H4 (cell line): ENCODE measurements around the gene ARL14EPL. TPM values are rescaled to one million over a fixed set of nuclear protein-coding genes. Genes with fewer than 3 reads are reported as not detected.
A peak's percentile ranks its signal among the peaks of the same experiment; 100 is the strongest.
"Not testable (repeated sequence)": the region's sequence is repeated elsewhere in the genome, so short reads cannot be mapped to it uniquely, and the experiment has no call there.

ENCODE experiments used
- DNase-seq: peaks from one replicate; pipeline ENCODE4 v3.0.0-alpha.2; 2015; ENCODE audit warnings: low spot score
- total RNA-seq: library from RNA; depleted of rRNA; stranded (reverse); fragments of >200 nt; shearing (Covaris generic); gene quantifications from 2 replicates; pipeline ENCODE4 v1.2.3, GENCODE V29; 2014

Gene ARL14EPL
- total RNA-seq, 1 experiment from 2014 or later = 1.3 TPM

- no peak for DNase-seq
Measured at GRCh38 chr5:116046823-116047222, 14.6 kb downstream of the ARL14EPL start.

- DNase-seq = no peak
Measured at GRCh38 chr5:116058346-116058936, 26.2 kb downstream of the ARL14EPL start.

GRCh38 chr5:116062352-116062751, 30.1 kb downstream of the ARL14EPL start:
- DNase-seq = no peak

GRCh38 chr5:116063950-116064349, 31.7 kb downstream of the ARL14EPL start:
- peak; percentile 66 for DNase-seq

- peak; percentile 40 for DNase-seq
Measured at GRCh38 chr5:116068028-116068632, 35.9 kb downstream of the ARL14EPL start.

- DNase-seq = no peak
Measured at GRCh38 chr5:116071211-116071610, 38.9 kb downstream of the ARL14EPL start.

- no peak for DNase-seq
Measured at GRCh38 chr5:116075191-116075831, 43.0 kb downstream of the ARL14EPL start.

- no peak for DNase-seq
Measured at GRCh38 chr5:116076496-116076895, 44.2 kb downstream of the ARL14EPL start.

- DNase-seq = no peak
Measured at GRCh38 chr5:116078199-116078598, 45.9 kb downstream of the ARL14EPL start.

- DNase-seq = no peak
Measured at GRCh38 chr5:116084287-116084691, 52.0 kb downstream of the ARL14EPL start.

- DNase-seq = peak; percentile 91
Measured at GRCh38 chr5:116084871-116085715, 52.8 kb downstream of the ARL14EPL start, which contains the start of gene COMMD10. COMMD10 (plus strand) TSS chr5:116085025.

GRCh38 chr5:116086309-116086708, 54.0 kb downstream of the ARL14EPL start:
- DNase-seq = not testable (repeated sequence)

GRCh38 chr5:116088062-116088461, 55.8 kb downstream of the ARL14EPL start:
- no peak for DNase-seq

GRCh38 chr5:116090302-116090701, 58.0 kb downstream of the ARL14EPL start:
- DNase-seq = no peak

- DNase-seq = no peak
Measured at GRCh38 chr5:116091416-116091815, 59.1 kb downstream of the ARL14EPL start.

GRCh38 chr5:116097301-116097700, 65.0 kb downstream of the ARL14EPL start:
- DNase-seq = no peak

- DNase-seq = no peak
Measured at GRCh38 chr5:116098998-116099397, 66.7 kb downstream of the ARL14EPL start.

GRCh38 chr5:116104941-116105340, 72.7 kb downstream of the ARL14EPL start:
- not testable (repeated sequence) for DNase-seq
